GM19239 (cell line): ENCODE measurements around the gene SNX33.

ENCODE experiments used
- DNase-seq: peaks from one replicate; pipeline ENCODE4 v3.0.0; 2011; ENCODE audit warnings: low spot score; ENCODE audit not compliant: insufficient read length
- FAIRE-seq: peaks from 2 replicates; lab custom pipeline; 2011; peaks lifted over from hg19 to GRCh38; lab: Jason Lieb, UNC

Gene SNX33

DNA sequence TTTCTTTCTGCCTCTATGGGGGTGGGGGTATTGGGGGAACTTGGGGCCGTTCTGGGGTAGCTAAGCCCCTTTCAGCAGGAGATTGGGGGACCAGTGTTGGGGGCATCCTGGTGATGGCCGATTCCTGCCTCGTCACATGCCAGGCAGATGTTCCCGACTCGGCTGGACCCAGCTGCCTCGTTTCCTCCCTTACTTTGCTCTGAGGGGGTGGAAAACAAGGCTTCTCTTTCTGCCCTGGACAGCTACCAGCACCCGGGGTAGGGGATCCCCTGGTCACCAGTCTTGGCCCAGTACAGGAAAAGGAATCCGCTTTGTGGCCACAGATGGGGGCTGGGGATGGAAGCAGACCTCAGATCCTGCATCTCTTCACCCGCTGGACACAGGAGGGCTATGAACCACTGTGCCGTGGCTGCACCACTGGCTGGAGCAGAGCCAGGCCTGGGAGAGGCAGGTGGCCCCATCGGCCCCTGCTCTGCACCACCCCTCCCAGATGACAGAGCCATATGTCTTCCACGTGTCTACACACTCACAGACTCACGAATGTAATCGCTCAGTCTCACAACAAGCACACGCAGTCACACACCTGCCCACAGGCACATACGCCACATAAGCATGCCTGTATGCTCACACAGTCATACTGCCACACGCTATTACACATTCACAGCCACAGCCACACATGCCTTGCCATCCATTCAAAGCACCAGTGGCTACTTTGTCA, 12.4 kb downstream of the SNX33 start:
- no peak for FAIRE-seq
- no peak for DNase-seq

DNA sequence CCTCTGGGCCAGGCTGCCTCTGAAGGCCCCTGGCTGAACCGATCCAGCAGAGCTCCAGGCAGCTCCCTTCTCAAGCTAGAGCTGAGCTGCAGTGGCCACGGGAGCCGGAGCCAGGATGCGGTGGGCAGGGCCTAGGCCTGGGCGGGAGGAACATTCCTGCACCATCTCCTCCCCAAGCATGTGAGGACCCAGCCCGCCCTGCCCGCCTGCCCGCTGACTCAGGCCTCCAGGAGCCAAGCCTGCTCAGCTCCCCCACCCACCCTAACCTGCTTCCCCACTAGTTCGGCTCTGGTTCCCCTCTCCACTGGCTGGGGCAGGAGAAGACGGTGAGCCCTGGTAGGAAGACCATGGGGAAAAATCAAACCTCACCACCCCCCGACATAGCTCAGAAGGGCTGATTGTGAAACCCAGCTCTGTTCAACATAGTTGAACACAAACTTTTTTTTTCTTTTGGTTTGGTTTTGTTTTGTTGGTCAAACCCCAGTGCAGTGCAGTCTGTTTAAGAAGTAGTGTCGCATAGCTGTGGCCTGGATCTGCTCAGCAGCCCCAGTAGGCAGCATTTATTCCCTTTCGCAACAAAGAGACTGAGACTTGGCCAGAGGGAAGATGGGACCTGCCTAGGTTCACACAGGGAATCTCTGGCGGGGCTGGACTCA, 13.5 kb downstream of the SNX33 start:
- FAIRE-seq, result no peak

DNA sequence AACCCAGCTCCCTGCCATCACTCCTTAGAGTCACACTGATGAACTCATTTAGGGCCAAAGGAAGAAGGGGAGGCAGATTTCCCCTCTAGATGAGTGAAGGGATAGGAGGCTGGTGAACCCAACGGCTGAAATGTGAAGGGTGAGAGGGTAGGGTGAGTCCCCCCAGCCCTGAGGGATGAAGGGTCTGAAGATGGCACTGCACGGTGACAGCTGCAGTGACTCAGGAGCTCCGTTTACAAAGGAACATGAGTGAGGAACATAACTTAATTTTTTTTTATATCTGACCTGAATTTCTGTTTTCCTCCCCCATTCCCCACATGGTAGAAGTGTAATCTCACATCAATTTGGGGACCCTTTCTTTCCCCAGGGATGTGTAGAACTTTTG, 14.0 kb downstream of the SNX33 start:
- no peak for DNase-seq
- FAIRE-seq, result no peak

More for the DNA sequence above, 13.5 kb downstream of the SNX33 start:
- no peak for DNase-seq

DNA sequence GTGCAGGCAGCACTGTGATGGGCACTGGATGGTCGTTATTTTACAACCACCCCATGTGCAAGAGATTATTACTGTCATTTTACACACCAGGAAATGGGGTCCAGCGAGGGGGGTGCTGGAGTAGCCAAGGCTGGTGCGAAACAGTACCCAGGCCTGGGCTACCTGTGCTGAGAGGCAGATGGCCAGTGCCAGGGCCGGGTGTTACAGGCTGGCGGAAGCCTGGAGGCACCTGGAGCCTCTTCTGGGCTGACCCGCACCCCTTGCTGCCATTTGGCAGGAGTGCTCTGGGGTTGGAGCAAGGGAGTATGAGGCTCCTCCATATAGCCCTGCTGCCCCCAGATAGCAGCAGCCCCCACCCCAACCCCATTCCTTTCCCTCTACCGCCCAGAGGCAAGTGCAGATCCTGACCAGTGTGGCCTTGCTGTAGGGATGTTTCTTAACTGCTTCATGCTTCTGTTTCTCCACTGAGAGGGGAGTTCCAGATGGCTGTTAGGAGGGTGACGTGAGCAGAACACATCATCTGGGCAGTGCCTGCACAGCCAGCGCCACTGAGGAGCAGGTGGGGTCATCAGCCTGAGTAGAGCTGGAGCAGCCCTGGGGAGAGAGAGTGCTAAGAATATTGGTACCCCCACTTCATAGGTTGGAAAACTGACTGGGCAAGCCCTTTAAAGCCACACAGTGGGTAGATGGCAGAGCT, 15.3 kb downstream of the SNX33 start:
- FAIRE-seq, result no peak
- DNase-seq, result no peak

DNA sequence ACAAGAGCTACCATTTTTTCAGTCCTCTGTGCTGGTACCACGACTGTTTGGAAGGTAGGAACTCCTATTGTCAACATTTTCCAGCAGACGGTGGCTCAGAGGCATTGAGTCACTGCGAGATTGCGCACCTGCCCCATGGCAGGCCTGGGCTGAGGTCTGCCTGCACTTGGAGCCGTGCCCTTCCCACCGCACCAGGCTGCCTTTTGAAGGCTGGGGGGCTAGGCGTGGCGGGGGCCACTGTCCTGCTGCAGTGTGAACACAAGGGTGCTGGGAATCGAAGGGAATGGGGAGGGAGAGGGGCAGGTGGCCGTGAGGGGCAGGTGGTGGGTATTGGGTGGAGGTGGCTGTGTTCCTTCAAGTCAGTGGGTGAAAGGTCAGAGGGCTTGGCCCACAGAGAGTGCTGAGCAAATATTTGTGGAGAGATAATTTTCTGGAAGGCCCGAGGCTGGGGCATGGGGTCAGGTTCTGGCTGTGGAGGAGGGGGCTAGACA, 16.3 kb downstream of the SNX33 start:
- FAIRE-seq (no peak), DNase-seq (no peak)

DNA sequence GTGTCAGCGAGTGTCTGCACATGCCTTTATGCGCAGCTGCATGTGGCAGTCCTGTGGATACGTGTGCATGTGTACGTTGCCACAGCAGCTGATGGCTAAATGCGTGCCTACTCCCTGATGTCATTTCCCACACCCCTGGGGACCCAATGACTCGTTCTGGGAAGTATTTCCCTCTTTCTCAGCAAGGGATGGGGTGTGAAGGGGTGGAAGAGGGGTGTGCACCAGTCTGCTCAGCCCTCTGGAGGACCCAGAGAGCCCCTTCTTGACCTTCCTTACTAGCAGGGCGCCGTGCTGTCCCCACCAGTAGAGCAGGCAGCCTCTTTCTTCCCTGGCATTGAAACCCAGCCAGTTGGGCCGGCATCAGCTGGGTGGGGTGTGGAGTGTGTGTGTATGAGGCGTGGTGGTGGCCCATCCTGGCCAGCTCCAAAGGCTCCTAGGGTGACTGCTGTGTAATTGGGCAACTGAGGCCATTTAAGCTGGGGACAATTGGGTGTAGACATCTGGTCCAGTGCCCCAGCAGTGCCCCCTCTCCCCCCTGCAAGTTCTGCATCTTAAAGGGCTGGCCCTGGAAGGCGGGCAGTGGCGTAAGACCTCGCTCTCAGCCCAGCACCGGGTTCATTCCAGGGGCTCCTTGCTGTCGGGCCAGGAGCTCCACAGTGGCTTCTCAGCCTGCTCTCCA, 19.2 kb downstream of the SNX33 start:
- FAIRE-seq (no peak), DNase-seq (no peak)

DNA sequence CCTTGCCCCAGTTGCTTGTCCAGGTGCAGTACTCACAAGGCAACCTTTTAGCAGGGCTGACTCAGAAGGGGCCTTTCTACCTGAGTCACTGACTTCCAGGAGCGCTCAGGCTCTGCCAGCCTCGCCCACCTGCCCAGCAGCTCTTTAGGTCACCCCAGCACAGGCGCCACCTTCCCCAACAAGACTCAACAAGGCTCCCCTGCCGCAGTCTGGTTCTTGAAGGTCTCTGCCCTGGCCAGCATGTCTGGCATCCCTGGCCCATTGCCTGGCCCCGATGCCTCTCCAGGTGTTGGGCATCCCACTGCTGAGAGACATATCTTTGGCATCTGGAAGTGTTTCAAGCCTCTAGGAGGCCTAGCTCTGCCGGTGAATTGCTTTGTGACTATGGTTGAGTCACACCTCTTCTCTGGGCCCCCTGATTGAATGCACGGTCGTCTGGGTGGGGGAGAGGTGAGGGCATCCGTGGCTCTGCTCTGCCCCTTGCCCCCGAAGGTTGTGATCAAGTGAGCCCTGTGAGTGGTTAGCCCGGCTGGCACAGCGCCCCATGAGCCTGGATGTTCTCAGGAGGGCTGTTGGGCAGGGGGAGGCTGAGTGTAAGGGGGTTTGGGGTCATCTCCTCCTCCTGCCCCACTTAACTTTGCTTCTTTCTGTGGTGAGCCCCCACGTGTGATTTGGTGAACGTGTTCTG, 21.6 kb downstream of the SNX33 start:
- DNase-seq, result no peak
- FAIRE-seq, result no peak

DNA sequence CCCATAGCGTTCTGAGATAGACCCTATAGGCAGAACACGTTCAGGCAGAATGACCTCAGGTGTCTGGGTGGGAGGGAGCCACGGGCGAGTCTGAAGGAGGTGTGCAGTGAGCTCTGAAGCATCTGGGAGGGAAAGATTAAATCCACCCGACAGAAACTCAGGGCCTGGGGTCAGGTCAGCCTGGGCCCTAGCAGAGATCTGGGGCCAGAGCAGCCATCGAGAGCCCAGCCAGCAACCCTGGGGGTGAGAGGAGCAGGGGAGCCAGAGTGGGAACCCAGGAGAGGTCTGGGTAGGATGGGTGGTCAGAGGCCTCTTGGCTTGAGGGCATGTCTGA, 22.1 kb downstream of the SNX33 start:
- no peak for FAIRE-seq
- DNase-seq, result no peak

DNA sequence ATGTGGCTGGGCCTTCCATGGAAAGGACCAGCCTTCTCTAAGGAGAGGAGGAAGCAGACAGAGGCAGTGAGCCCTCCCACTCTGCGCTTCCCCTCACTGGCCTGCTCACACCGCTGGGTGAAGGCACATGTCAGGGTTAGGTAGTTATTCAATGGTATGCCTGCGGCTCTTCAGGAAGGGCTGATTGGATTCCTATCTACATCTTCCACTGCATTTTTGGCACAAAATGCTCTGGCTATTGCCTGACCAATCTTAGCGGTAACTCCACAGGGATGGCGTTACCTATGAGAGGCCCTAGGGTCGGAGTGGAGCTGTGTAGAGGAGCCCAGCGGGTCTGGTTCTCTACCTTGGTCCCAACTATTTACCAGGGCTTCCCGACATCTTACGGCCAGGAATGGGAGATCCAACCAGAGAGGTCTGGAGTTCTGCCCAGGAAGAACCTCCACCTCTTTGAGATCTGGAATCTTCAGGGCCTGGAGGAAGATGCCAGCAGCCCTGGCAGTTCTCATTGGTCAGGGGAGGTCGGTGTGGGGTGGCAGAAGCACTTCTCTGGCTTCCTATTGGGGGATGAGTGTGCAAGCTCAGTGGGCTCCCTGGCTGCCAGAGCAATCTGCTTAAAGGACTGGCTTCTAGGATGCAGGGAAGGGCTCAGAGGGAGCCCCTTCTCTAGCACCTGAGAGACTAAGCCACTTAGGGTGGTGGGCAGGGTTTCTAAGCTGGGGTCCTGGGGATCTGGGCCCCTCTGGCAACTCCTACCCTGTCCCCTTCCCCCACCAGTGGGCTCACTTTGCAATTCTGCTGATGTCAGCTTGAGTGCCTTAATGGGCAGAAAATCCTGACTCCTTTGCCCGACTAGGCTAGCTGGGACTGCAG, 24.3 kb downstream of the SNX33 start:
- no peak for FAIRE-seq
- DNase-seq, result no peak

DNA sequence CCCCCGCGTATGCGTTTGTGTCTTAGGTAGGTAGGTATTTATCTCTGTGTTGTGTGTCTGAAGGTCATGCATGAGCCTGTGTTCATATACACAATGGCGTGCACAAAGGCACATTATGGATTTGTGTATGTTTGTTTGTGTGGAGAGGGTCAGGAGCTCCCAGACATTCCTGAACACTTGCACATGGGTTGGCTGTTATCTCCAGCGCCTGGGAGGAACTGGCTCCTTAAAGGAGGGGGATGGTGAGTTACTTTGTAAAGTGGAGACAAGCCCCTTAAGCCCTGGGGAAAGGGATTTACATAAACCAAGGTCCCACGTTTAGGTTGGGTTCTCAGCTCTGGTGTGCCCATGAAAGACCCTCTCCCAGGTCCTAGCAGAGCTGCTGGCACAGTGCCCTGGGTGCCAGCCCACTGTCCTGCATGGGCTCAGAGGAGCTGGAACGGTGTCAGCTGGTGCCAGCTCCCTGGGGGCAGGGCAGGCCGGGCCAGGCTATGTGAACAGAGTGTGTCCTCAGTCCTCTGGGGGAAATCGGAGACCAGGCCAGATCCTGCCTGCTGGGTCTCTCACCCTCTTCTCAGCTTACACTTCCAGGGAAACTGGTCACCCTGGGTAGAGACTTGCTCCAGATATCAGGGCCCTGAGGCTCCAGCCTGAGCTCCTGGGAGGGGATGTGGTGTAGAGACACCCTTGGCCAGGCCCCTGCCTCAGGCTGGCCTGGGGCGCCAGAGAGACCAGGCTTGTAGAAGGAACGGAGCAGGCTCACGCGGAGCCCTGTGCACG, 25.1 kb downstream of the SNX33 start:
- DNase-seq, result no peak
- FAIRE-seq, result no peak

DNA sequence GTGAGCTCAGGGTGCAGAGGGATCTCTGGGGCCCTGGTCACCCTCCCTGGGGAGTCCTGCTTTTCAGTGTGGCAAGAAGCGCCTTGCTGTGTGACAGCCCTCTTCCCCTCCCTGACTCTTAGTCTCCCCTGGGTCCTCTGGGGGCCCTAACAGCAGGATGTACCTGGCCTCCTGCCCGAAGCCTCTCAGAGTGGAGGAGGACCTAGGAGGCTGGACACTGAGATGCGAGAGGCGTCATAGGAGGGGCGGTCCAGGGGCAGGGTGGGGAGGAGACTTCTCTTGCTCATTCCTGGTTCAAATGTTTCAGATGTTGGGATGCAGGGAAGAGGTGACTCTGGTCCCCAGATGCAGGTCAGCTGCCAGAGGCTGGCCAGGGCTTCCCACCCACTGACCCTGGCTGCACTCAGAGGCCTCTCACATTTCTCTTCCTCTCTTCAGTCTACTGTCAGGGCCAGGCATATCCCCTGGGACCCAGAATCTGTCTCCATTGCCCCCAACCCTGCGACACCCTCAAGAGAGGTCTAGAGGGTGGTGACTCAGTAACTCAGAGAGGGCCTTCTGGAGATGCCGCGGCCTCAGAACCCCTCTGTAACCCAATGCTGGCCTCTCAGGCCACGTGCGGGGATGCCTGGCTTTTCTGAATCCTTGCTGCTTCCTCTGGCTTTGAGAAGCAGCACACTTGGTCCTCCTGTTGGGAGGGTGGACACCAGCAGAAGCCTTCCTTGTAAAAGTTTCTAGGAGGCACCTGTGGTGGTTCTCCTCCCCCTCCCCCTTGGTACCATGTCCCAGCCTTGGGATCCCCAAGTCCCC, 25.9 kb downstream of the SNX33 start:
- DNase-seq, result no peak
- FAIRE-seq, result no peak

DNA sequence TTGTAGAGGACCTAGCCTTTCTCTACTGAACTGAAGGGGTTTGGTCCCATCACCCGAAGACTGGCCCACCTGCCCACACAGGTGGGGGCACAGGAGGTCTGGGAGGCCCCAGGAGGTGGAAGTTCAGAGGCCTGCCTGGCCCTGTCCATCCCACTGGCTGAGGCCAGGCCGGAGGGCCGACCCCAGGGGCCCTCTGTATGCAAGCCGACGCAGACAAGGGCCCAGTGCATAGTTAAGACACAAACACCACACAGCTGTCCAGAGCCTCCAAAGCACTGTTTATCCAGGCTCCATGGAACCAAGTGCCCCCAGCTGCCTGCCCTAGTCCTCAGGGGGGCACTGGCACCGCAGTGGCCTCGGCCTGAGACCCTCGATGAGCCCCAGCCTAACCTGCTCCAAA, 26.7 kb downstream of the SNX33 start:
- no peak for DNase-seq
- FAIRE-seq, result no peak

DNA sequence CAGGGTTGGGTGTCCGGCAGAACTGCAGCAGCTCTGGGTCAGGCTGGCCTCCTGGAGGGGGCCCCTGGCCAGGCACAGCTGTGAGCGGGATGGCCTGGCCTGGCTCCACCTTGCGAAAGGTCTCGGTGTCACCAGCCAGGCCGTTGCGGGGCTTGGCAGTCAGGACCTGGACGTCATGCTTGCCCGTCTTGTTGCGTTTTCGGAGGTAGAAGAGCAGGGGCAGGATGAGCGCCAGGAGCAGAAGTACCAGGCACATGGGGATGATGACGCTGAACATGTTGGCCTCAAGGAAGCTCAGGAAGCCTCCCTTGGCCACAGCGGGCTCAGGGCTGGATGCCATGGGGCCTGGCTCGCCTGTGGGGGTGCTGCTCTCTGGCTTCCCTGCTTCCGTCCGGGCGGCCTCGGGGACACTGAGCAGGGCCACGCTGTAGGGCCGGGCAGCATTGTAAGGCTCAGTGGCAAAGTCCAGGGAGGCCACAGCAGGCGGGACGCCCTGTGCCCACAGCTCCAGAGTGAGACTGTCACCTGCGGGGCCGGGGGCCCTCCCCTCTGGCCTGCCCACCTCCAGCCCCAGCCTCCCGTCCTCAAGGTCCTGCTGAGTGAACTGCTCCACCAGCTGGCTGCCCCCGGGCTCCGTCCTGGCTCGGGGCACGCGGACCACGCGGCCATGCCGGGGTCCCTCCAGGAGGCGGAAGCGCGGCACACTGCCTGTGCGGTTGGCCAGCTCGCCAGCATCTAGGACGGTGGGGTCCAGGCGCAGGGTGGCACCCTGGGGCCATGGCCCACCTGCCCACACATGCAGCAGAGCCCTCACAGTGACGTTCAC, 28.1 kb downstream of the SNX33 start:
- no peak for DNase-seq
- no peak for FAIRE-seq

DNA sequence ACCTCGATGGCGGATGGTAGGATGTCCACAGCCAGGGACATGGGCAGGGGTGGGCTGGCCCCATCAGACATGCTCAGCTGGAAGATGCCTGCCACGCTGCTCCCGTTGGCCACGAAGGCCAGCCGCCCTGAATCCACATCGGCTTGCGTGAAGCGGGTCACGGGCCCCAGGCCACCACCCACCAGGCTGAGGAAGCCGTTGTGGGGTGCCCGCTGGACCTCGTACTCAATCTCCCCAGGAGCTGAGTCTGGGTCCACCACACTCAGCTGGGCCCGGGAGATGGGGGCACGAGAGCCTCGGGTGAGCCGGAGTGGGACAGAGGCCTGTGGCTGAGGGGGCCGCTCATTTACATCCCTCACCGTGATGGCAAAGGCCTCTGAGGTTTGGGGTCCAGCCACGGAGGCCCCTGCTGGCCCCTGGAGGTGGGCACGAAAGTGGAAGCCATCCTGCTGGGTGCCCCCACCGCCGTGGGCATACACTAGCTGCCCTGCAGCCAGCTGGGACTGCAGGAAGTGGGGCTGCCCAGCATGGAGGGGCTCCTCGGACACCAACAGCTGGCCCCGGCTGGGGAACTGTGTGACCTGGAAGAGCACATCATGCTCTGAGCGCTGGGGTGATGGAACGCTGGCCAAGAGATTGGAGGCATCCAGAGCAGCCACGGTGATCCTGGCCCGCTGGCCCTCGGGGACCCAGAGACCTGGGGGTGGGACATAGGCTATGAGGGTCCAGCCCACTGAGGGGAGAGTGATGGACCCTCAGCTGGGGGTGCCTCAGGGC, 29.2 kb downstream of the SNX33 start:
- DNase-seq, result no peak

DNA sequence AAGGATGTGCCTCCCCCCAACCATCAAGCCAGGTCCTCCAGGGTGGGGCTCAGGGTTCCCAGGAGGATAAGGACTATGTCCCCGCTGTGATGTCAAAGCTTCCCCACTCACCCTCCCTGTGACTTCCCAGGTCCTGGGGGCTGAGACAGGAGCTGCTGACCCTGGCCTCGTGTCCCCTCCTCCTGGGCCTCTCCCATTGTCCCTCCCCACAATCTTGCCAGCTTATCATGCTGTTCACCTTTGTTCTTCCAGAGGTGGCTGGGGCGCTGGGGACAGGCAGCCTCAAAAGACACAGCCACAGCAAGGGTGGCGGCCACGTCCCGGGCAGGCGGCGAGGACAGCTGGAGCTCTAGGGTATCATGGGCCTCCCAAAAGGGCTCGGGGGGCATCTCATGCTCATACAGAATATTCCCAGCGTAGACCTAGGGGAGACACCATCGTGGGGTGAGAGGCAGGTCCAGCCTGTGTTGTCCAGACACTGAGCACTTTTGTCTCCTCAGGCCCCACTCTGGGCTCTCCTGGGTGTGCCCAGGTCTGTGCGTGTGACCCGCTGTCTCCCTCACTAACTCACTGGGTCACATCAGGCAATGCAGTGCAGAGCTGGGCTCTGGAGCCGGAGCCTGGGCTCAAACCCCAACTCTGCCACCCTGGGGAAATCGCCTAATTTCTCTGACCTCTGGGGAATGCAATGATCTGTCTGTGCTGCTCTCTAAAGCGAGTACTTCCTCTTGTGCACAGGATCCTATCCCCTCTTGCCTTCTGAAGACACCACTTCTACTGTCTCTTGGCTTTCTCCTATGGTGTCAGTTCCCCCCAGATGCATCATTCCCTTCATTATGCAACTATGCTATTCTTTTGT, 30.0 kb downstream of the SNX33 start:
- no peak for DNase-seq
- FAIRE-seq, result no peak

More for the DNA sequence above, 29.2 kb downstream of the SNX33 start:
- no peak for FAIRE-seq
